Hindlimb muscle (tissue), 1 donor: ENCODE data around the gene PROM2. TPM values are rescaled to one million over a fixed set of nuclear protein-coding genes. Genes with fewer than 3 reads are reported as not detected.

Source experiments
- DNase-seq: peaks from one replicate; pipeline ENCODE4 v3.0.0-alpha.2; 2013
- polyA plus RNA-seq: library from polyadenylated mRNA; unstranded; fragments of 120-200 nt; gene quantifications from one replicate; pipeline ENCODE4 v1.2.1, GENCODE V29; 2013; ENCODE audit not compliant: insufficient read length

Gene PROM2
- polyA plus RNA-seq, 1 donor: 1.4 TPM

DNA sequence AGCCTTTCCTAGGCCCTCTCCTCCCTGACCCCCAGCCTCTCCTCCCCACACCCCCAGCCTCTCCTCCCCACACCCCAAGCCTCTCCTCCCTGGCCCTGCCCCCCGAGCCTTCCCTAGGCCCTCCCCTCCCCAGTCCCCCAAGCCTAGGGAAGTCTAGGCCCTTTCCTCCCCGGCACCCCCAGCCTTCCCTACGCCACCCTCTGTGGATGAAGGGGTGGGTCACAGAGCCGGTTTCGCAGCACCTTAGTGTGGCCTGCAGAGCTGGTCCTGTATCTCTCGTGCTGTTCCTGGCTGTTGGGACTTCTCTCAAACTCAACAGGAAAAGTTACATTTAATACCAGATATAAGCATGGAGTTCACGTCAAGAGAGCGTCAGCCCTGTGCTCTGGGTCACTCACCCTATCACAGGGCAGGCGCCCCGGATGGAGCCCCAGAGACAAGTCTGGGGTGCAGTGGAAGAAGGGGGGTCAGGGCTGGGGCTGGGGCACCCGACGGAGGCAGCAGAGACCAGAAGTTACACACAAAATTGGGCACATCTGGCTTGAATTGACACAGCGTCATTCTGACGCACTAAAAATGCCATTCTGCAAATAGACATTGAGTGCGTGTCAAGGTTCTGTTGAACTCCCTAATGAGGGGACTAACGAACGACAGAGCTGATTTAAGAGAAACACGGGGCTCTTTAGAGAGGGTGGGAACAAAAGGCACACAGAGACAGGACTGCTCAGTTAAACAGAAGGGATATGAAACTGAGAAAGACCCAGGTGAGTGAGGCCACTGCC is 46.9 kb downstream of the PROM2 start:
- DNase-seq: no peak

DNA sequence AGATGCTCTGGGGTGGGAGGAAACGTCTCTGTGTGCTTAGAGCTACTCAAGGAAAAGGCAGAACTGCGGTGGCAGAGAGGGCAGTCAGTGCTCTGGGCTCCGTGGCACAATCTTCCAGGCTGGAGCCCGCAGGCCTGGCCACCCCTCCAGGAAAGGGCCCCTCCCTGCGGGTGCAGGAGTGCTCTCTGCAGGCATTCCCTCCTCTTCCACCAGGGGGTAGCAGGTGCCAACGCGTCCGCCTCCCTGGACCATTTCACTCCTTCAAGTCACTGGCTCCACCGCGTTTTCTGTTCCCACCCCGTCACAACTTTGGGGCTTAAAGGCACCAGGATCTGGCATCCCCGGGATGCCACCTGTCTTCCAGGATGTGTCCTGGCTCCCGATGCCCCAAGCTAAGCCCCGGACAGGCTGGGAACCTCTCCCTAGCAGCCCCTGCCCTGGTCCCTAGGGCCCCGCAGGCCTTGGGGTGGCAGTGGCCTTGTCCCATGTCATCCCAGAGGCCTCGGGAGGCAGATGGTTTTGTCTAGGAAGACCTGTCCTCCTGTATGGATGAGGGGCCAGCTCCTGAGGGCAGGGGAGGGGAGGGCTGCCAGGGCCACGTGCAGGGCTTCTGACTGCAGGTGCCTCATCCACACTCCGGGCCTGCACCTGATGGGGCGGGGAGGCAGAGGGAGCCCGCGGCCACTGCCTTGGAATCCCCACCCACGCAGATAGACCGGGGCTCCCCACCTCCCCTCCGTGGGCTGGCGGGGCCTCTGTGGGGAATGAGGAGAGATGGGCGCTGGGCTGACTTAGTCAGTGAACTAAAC is 49.3 kb downstream of the PROM2 start:
- no peak for DNase-seq

DNA sequence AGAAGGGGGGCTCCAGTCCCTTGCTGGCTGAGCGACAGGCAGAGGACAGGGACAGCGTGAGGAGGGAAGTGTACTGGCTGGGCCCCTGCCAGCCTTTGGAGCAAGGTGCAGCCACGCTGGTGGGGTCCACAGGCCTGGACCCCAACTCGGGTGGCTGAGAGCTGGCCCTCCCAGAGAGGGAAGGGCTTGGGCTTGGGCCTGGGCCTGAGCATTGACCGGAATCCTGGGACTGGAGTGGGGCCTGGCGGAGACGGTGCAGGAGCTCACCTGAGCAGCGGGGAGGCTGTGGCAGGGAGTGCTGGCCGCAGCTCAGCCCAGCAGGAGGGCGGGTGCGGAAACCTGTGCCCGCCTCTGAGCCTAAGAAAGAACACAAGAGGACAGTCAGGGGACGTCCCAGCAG is 50.8 kb downstream of the PROM2 start:
- no peak for DNase-seq

DNA sequence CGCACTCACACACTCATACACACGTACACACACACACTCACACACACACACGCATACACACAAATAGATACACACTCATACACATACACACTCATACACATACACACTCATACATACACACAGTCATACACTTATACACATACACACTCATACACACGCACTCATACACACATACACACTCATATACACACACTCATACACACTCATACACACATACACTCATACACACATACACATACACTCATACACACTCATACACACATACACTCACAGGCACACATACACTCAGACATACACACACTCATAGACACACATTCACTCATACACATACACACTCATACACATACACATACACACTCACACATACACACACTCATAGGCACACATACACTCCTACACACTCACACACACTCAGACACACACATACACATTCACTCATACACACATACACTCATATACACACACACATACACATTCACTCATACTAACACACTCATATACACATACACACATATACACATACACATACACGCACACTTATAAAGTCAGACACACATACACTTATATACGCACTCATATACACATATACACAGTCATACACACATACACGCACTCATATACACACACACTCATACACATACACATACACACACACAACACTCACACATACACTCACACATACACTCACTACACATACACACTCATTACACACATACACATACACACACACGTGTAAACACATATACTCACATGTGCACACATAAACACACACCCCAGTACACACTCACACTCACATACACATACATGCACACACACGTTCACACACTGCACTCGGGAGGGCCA is 51.6 kb downstream of the PROM2 start:
- no peak for DNase-seq

DNA sequence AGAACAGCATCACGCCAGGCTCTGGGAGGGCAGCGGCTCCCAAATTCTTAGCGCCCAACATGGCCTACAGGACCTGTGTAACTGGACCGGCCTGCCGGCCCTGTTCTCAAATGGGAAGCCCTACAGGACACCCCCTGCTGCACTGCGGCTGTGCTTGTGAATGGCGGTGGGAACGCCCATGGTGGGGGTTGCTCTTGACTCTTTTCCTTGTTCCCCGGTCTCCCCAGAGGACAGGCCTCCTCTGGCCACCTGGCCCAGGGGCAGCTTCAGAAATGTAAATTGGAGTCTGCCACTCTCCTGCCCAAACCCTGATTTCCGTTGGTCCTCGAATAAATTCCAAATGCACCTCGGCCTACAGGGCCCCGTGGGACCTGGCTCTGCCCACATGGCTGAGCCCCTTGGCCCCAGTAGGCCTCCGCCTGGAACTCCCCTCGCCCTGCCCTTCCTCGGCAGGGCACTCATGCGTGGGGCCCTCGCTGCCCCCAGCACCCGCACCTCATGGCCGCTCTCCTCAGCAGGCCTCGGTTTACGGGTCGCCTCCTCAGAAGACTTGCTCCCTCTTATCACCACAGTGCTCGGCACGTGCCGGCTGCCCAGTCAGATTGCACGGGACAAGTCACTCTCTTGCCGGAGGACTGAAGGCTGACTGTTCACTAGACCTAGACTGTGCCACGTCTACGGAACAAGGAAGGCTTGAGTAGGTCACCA is 52.3 kb downstream of the PROM2 start:
- DNase-seq: no peak

DNA sequence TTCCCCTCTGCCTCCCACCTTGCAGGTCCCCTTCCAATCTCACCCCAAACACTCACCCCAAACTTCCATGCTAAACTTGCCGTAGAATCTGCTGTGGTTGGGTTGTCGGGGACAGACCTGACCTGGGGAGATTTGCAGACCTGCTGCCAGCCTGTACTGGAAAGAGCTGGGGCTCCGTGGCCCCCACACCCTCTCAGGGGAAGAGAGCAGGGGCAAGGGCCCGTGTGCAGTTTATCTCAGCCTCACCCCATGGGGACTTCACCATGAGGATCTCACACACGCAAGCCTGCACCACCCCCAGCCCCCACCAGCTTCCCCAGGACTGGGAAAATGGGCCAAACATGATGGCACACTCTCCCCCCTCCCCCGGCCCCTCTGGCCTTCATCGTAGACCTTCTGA is 53.6 kb downstream of the PROM2 start:
- DNase-seq: no peak

DNA sequence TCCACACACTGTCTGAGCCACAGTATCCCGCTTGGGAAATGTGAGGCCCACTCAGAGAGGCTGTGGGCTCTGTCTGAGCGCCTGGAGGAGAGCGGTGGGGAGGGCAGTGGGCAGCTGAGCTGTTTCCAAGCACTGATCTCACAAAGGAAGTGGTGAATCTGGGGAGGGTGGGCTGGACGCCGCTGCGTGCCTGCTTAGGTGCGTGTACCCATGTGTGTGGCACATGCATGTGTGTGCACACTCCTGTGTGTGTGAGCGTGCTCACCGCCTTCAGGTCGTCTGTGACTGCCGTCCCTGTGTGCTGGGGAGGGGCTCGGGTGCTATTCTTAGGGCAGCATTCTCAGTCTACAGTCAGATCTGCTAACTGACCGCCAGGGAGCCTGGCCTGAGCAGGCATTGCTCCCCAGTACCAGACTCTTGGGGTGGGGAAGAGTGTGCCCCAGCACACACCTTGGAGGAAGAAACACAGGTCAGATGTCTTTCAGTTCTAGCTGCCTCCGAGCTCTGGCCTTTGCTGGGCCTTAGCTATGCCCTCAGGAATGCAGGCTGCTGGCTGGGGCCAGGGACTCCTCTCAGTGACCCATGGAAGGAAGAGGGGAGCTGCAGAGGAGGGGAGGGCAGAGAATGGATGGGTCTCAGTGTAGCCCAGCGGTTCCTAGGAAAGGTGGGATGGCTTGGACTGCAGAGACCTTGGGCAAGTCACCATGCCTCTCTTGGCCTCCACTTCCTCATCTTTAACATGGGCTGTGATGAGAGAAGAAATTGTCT is 54.3 kb downstream of the PROM2 start:
- no peak for DNase-seq

DNA sequence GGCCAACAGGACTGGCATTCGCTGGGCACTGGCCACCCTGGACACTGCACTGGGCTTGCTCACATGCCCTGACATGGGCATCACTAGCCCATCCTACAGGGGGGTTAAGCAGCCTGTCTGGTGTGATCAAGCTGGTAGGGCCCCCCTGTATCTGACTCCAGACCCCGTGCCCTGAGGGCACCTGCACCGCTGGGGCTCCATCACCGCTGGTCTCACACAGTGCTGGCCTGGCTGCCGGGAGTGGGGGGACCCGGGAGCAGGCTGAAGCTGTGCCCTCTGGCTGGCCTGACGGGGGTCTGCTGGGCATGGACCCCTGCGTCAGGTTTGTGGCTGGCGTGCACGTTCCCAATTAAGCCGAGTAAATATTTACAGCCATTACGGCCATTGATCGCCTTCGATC is 55.2 kb downstream of the PROM2 start:
- DNase-seq: no peak

DNA sequence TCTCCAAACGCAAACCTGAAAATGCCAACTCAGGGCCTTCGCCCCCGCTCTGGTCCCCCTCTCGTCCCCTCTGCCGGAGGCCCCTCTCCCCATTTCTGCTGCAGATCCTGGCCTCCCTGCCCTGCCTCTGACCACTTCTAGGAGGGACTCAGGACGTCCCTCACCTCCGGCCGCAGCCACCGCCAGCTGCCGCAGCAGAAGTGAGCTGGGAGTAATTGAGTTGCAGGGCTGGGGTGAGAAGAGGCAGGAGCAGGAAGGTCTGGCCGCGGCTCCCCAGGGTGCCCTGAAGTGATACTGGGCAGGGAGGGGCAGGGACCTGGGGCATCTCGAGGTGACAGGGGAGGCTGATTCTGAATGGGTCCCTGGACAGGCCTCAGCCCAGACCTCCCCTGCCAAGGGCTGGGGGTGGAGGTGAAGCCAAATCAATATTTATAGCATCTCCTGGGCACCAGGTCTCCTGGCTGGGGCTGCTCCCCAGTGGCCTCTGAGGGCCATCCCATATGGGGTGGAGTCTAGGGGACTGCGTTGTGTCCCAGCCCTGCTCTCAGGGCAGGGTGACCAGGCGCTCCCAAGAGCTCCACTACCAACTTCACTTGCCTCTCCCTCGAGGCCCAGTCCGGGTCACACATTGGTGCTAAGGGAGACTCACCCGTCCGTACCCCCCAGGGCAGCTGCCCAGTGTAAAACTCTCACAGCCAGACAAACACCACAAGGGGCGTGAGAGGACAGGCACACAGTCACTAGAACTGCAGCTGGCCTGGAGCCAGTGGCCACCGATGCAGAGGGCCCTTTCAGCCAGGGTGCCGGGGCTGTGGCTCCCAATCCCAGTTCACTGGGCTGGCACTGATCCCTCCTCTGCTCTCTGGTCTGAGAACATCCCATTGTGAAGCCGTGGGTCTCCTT is 55.9 kb downstream of the PROM2 start:
- no peak for DNase-seq

DNA sequence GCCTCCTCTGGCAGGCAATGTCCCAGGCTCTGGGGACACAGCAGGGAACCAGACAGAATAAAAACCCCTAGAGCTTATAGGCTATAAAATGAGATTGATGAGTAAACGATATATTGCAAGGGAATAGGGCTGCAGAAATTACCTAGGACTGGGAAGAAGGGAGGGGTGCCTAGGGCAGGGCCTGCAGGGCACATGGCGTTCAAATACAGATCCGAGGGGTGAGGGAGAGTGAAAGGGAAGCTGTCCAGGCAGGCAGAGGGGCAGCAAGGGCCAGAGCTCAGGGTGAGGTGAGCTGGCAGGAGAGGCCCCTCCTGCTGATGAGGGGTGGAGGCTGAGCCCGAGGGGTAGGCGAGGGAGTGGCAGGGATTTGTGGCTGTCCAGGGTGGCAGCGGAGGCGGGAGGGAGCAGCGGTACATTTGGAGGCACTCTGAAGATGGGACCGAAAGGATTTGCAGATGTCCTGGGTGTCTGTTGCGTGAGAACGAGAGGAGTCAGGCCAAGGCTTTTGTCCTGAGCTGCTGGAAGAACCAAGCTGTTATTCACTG is 56.6 kb downstream of the PROM2 start:
- DNase-seq: no peak

DNA sequence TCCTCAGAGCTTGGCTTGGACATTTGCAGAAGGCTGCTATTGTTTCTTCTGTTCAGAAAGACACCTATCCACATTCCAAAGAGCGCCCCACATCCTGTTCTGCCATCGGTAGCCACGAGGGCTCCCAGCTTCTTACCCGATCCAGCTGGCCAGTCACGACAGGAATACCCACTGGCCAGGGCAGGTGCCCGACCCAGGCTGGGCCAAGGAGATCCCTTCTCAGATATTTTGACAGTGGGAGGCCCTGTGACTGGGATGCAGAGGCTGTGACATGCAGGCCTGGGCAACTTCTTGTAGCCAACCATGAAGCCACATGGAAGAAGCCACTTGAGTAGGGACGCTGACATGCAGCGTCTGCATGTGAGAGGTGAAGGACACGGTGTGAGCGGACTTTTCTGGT is 57.4 kb downstream of the PROM2 start:
- no peak for DNase-seq

DNA sequence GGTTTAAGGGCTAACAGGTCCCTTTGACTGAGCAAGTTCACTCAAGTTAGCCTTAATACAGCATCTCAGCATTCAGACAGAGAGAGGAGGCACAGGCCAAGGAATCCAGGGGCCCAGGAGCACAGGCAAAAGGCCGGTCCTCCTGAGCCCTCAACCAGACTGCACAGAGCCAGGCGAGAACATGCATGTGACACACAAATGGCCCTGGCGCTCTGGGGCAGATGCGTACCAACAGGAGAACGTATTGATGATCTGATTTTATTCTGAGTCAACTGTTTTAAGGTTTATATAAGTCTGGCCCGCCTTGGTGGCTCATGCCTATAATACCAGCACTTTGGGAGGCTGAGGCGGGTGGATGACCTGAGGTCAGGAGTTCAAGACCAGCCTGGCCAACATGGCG is 57.8 kb downstream of the PROM2 start:
- no peak for DNase-seq

DNA sequence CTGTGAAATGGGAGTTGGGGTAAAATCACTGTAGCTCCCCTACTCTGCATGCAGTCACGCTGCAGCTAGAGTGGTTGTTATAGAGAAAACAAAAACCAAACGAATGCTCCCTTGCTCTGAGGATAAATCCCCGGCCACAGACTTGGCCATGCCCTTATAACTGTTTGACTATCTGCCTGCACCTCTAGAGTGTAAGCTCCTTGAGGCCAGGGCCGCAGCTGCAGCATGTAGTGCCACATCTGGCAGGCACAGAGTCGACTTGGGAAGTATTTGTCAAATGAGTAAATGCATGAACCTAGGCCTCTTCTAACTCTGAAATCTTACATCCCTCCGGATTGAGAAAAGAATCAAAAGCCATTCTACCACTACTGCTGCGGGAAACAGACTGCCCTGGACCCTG is 58.8 kb downstream of the PROM2 start:
- no peak for DNase-seq

DNA sequence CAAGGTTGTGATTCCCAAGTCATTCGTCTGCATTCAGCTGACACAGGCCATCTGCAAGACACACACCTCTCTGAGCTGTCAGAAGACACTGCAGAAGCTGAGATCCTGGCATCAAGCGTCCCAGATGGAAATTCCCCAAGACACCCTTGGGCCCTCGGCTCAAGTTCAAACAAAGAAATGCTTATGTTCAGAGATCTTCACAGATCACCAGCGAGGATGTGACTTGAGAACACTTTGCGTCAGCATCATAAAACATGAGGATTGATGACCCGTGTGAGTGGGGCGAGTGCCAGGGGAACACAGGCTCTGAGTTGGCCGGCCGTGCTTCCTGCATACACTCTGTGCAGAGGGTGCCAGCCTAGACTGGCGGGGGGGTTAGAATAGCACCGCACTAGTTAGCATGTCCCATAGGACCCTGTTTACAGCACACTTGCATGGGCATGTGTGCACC is 59.7 kb downstream of the PROM2 start:
- no peak for DNase-seq

DNA sequence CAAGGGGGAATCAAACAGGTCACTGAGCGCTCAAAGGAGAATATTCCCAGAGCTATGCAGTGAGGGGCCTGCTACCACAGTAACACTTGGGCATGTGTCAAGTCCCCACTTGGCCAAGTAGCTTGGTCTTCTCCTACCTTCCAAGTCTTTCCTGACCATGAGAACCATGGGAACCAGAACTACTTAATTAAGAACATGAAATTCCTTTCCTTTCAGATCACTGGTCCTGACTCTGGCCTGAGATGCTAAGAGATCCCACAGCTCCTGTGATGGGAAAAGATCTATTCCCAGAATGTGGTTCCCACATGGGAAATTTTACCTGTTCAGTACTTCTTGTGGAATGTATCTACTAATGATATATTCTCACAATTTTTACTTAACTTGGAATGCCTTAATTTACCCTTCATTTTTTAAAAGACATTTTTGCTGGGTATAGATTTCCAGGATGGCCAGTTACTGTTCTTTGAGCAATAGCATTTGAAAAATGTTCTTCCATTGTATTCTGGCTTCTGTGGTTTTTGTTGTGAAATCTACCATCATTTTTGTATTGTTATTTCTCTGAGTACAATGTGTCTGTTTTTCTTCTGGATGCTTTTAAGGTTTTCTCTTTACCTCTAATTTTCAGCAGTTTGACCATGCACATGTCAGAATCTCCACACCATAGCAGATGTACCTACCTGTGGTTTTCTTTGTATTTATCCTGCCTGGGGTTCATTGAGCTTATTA is 60.8 kb downstream of the PROM2 start:
- DNase-seq: no peak

DNA sequence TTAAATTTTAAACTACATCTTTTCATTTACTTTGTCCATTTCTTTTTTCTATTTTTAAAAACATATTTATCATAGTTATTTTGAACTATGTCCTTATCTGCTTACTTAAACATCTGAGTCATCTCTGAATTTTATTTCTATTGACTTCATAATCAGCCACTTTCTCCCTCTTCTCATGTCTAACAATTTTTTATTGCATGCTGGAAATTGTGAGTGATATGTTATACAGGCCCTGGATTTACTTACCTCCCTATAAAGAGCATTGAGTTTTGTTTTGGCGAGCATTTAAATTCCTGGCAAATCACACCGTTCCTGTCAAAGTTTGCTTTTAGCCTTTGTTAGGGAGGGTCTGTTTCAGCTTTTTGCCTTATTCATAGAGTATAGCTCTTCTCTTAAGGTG is 62.2 kb downstream of the PROM2 start:
- DNase-seq: no peak

DNA sequence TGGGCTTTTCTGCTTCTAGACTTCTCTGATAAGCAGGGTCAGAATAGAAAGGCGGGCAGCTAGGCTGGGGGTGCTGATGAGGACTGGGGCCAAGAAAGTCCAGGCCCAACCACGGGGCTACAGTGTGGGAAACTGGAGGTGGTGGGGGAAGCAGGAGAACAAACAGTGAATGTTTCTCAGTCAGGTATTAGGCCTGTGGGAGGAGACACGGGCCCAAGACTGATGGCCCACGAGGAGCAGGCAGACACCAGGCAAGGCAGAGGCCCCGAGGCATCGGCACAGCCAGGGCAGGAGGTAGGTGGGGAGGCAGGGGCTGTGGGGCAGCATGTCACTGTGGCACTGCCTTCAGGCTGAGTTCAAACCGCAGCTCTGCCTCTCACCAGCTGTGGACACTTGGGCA is 63.6 kb downstream of the PROM2 start:
- no peak for DNase-seq
